Measurements from ENCODE around the gene PINLYP.
"Not testable (repeated sequence)": the region's sequence is repeated elsewhere in the genome, so short reads cannot be mapped to it uniquely, and the experiment has no call there.

PINLYP gene

DNA sequence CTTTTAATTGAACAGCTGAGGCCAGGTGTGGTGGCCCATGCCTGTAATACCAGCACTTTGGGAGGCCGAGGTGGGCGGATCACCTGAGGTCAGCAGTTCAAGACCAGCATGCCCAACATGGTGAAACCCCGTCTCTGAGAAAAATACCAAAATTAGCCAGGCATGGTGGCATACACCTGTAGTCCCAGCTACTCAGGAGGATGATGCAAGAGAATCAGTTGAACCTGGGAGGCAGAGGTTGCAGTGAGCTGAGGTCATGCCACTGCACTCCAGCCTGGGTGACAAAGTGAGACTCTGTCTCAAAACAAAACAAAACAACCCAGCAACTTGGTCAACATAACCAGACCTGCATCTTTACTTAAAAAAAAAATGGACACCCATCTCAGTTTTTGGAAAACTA is 11.4 kb downstream of the PINLYP start:
- H3K27ac Mint-ChIP-seq; ATAC-seq; DNase-seq (ENCODE audit: low spot score in 2 of 2); H3K4me3 Mint-ChIP-seq; H3K9me3 Mint-ChIP-seq: not testable (repeated sequence)
- Mint-ChIP-seq H3K36me3 (peaks cover 26% of the 10 kb centered on the region), H3K4me1 (peaks cover 24% of the 10 kb centered on the region)

DNA sequence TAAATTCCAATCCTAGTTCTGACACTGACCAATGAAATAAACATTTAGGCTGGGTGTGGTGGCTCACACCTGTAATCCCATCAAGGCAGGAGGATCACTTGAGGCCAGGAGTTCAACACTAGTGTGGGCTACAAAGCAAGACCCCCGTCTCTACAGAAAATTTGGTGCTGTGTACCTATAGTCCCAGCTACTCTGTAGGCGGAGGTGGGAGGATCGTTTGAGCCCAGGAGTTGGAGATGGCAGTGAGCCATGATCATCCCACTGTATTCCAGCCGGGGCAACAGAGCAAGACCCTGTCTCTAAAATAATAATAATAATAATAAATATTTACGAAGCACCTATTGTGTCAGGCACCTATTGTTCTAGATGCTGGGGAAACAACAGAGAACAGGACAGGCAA is 13.7 kb downstream of the PINLYP start:
- Mint-ChIP-seq H3K27ac (peak overlapping the region; percentile 60), H3K4me3 (no peak overlapping the region), H3K4me1 (peaks cover 32% of the 10 kb centered on the region), H3K36me3 (peaks cover 44% of the 10 kb centered on the region), H3K9me3 (no peaks in the 10 kb centered on the region)
- ATAC-seq: no peak
- DNase-seq (ENCODE audit: low spot score in 2 of 2): no peak

DNA sequence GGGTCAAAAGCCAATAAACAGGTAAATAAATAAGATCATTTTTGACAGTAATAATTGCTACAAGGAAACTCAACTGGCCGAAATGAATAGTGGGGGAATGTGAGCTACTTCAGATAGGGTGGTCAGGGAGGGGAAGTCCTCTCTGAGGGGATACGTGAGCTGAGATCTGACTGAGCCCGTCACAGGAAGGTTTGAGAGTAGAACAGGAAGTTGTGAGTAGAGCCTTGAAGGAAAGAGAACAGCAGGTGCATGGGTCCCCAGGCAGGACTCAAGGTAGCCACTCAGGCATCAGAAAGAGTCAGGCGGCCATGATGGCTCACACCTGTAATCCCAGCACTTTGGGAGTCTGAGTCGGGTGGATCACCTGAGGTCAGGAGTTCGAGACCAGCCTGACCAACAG is 14.1 kb downstream of the PINLYP start:
- ATAC-seq (peak; percentile 48), DNase-seq (ENCODE audit: low spot score in 2 of 2) (no peak)
- H3K9me3 Mint-ChIP-seq: no peaks in the 10 kb centered on the region
- H3K4me1 Mint-ChIP-seq: peaks cover 30% of the 10 kb centered on the region
- peak overlapping the region; percentile 60 for H3K27ac Mint-ChIP-seq
- peaks cover 47% of the 10 kb centered on the region for H3K36me3 Mint-ChIP-seq
- no peak overlapping the region for H3K4me3 Mint-ChIP-seq

DNA sequence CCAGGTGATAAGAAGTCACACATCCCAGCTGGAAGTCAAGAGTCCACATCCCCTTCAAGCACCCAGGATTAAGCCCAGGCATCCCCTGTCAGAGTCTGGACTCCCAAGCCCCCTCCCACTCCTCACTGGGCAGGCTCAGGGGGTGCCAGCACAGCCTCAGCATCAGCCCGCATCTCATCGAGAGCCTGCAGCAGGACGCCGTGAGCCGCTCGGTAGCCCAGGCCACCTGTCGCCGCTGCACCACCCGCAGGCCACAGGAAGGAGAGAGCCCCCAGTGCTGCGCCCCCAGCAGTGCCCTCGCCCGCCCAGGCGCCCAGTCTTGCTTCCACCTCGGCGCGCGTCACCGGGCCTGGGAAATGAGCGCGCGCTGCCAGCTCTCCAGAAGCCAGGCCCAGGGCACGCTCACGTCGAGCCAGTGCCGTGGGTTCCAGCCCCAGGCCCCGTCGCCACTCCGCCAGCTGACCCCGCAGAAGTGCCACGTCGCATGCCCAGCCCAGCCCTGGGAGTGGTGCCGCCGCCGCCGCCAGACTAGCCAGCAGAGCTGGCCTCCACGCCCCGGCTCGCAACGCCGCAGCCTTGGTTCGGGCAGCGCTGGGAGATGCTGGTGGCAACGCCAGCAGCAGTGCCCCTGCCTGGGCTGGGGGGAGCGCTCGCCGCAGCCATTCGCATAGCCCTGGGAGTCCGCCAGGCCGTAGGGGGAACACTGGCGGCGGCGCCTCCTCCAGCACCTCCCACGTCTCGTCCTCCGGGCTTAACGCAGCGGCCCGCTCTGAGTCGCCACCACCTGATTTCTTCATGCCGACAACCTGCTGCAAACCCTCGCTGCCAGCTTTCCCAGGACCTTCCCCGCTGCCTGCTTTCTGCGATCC is 16.5 kb downstream of the PINLYP start:
- H3K4me1 Mint-ChIP-seq: peaks cover 29% of the 10 kb centered on the region
- no peak overlapping the region for H3K27ac Mint-ChIP-seq
- DNase-seq (ENCODE audit: low spot score in 2 of 2) (no peak), ATAC-seq (no peak)
- no peak overlapping the region for H3K4me3 Mint-ChIP-seq
- H3K9me3 Mint-ChIP-seq: no peaks in the 10 kb centered on the region
- H3K36me3 Mint-ChIP-seq: peaks cover 61% of the 10 kb centered on the region

DNA sequence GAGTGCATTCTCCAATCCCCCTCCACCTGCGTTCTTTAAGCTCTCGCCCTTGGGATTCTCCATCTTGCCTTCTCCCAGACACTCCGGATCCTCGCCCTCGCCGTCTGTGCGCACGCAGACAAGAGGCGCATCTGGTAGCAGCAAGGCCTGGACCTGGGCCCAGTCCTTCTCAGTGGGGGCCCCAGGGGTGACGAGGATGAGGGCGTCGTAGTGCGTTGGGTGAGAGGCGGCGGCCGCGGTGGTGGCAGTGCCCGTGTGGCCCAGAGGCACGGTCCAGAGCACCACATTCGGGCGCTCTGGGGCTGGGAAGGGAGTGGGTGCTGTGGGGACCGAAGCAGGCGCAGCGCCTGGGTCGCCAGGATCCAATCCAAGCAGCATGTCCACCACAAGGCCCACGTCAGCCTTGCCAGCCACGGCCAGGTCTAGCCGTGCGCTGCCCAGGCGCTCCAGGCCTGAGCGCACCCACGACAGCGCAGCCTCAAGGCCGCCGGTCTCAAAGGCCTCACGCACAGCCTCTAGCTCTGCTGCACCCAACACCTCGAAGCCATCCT is 17.3 kb downstream of the PINLYP start:
- DNase-seq (ENCODE audit: low spot score in 2 of 2) (no peak), ATAC-seq (no peak)
- Mint-ChIP-seq H3K4me1 (peaks cover 37% of the 10 kb centered on the region), H3K27ac (peak overlapping the region; percentile 73), H3K36me3 (peaks cover 66% of the 10 kb centered on the region), H3K9me3 (no peaks in the 10 kb centered on the region), H3K4me3 (peak overlapping the region; percentile 95)

DNA sequence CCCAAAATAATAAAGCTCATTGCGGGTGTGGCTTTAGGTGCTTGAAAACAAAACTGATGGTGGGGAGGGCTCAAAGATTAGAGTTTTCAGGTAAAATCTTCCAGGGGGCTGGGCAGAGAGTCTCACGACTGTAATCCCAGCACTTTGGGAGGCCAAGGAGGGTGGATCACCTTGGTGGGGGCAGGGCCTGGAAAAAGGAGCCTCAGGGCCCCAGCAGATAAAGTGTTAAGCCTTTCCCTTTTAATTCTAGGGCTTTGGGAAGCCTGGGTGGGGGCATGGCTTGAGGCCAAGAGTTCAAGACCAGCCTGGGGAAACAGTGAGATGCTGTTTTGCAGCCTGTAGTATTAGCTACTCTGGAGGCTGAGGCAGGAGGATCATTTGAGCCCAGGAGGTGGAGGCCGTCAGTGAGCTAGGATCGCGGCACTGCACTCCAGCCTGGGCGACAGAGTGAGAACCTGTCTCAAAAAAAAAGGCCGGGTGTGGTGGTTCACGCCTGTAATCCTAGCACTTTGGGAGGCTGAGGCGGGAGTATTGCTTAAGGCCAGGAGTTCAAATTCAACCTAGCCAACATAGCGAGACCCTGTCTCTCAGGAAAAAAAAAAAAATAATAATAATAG is 18.6 kb downstream of the PINLYP start:
- H3K4me3 Mint-ChIP-seq: peak overlapping the region; percentile 95
- peaks cover 74% of the 10 kb centered on the region for H3K36me3 Mint-ChIP-seq
- H3K4me1 Mint-ChIP-seq: peaks cover 48% of the 10 kb centered on the region
- no peaks in the 10 kb centered on the region for H3K9me3 Mint-ChIP-seq
- peak overlapping the region; percentile 73 for H3K27ac Mint-ChIP-seq
- ATAC-seq (no peak), DNase-seq (ENCODE audit: low spot score in 2 of 2) (no peak)

DNA sequence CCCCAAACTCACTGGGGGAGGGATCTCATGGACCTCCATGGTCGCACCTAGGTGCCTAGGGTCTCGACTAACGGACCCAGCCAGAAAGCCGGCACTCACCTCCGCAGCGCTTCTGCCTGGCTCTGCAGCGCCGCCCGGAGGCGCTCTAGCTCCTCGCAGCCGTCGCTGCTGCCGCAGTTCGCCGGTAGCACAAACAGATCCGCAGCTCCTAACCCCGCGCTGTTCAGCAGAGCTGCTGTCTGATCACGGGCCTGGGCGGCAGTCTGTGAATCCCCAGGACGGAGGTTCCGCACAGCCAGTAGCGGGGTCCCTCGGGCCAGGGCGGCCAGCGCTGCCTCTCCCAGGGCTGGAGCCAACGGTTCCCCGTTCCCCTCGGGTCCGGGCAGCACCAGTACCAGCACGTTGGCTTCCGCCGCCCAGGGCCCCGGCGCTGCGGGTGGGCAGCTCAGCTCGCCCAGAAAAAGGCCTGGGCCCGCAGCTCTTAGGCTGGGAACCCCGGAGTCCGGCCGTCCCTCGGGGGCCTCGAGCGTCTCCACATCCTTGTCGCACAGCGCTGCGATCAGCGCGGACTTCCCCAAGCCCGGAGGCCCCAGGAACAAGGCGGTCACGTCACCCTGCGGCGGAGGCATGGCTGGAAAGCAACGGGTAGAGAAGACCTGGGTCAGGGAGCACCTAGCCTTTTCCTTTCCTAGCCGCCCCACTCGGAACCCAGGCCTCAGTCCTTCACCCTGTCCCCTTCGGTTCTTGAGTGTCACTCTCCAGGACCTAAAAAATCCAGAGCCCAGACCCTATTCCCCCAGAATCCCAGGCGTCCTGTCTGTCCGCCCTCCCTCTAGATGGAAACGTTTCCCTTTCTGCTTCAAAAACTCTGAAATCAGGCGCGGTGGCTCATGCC is 19.4 kb downstream of the PINLYP start:
- peaks cover 82% of the 10 kb centered on the region for H3K36me3 Mint-ChIP-seq
- H3K4me1 Mint-ChIP-seq: peaks cover 40% of the 10 kb centered on the region
- ATAC-seq: peak; percentile 64
- H3K9me3 Mint-ChIP-seq: no peaks in the 10 kb centered on the region
- peak overlapping the region; percentile 95 for H3K4me3 Mint-ChIP-seq
- DNase-seq (ENCODE audit: low spot score in 2 of 2): peak; percentile 67 to 82
- peak overlapping the region; percentile 100 for H3K27ac Mint-ChIP-seq

DNA sequence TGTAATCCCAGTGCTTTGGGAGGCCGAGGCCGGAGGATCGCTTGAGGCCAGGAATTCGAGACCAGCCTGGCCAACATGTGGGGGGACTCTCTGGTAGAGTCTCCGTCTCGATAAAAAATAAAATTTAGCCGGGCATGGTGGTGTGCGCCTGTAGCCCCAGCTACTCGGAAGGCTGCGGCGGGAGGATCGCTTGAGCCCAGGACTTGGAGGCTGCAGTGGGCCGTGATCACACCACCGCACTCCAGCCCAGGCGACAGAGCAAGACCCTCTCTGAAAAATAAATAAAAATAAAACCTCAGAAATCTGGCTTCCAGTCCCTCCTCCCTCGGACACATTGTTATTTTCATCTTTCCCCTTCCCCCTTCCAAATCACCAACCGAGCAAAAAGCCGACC is 20.0 kb downstream of the PINLYP start:
- peak; percentile 35 for ATAC-seq

DNA sequence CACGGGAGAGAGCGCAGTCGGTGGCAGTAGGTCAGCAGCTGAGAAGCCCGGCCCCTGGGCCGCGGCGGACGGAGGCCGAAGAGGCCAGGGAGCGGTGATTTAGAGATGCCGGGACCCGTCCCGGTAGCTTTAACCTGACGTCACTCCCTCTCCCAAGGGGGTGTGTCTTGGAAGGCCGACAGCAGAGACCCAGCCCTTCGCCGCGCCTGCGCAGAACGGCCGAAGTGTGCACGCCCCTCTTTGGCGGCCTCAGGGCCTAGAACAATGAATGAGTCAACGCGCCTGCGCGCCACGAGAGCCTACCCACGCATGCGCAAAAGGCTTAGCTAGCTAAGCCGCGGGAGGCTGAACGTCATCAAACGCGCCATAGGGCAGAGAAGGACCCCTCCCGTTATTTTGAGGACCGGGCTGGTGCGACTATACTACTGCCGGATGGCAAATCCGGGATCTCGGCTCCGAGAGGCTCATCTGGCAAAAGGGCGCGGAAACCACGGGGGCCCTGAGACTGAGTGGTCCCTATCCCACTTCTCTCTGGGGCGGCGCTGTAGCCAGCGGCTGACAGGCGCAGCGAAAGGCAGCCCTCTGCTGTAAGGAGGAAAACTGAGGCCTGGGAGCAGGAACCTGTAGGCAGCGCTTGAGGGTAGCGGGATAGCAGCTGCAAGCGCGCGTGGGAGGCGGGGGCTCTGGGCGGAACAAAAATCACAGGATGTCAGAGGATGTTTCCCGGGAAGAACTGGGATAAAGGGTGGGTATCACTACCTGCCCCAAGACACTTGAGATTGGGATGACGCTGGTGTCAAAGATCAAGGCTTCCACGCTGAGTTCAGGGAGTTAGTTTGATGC is 20.6 kb downstream of the PINLYP start, which contains the start of the genes IRGQ and ZNF576:
Gene IRGQ (minus strand): TSS at position 136 of the 843 bp plus-strand sequence. CDS start 796 bp downstream, outside the sequence.
Gene ZNF576 (plus strand): TSS at position 597 of the 843 bp plus-strand sequence. CDS start 514 bp downstream, outside the sequence.
- Mint-ChIP-seq H3K4me3 (peak within 1 kb of the TSS; percentile 95), H3K27ac (peak within 1 kb of the TSS; percentile 100), H3K36me3 (peaks cover 80% of the 10 kb centered on the region), H3K4me1 (peaks cover 39% of the 10 kb centered on the region), H3K9me3 (no peaks in the 10 kb centered on the region)
- DNase-seq (ENCODE audit: low spot score in 2 of 2) (peak; percentile 100), ATAC-seq (peak; percentile 85)

More for the DNA sequence above, 20.0 kb downstream of the PINLYP start:
- Mint-ChIP-seq H3K36me3 (peaks cover 84% of the 10 kb centered on the region), H3K9me3 (no peaks in the 10 kb centered on the region), H3K4me1 (peaks cover 39% of the 10 kb centered on the region), H3K4me3 (peak overlapping the region; percentile 95), H3K27ac (peak overlapping the region; percentile 100)
- DNase-seq (ENCODE audit: low spot score in 2 of 2): no peak

DNA sequence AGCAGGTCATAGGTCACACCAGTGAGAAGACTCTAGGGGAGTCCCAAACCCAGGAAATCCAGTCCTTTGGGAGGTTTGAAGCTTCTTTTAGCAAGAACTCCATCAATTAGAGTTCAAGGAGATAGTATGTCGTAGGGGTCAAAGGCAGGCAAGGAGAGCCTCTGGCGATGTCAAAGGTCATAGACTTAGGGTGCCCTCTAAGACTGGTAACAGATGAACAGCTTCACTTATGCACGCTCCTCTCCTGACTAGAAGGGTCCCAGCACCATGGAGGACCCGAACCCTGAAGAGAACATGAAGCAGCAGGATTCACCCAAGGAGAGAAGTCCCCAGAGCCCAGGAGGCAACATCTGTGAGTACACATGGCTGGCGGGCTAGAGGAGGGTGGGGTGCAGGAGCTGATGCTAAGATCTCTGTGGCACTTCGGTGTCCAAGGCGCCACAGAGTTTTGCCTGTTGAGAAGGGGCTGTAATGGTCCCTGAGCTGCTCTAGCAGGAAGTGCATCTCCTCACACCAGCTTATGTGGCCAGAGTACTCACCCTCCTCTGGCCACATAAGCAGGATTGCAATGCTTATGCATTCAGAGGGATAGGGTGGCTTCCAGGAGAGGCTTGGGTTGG is 21.4 kb downstream of the PINLYP start:
- Mint-ChIP-seq H3K4me1 (peaks cover 39% of the 10 kb centered on the region), H3K9me3 (no peaks in the 10 kb centered on the region), H3K4me3 (peak overlapping the region; percentile 95), H3K36me3 (peaks cover 80% of the 10 kb centered on the region), H3K27ac (peak overlapping the region; percentile 100)
- DNase-seq (ENCODE audit: low spot score in 2 of 2): peak in 1 of 2 donors; percentile 56
- ATAC-seq: no peak

DNA sequence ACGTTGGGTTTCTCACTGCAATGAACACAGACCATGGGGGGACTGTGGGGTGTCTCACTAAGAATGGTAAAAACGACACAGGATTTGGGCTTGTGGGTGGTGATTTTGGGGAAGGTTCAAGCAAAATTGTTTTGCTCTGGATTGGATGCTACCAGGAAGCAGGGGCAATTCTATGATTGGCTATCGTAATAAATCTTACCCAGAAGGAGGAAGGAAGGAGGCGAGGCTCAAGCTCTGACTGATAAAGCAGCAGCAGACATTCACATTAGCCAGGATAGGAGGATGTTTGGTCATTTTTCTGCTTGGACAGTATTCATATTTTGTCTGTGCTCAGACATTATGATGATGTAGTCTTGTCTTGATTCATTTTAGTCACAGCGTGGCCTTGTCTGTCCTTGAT is 22.3 kb downstream of the PINLYP start:
- Mint-ChIP-seq H3K9me3 (no peaks in the 10 kb centered on the region), H3K4me1 (peaks cover 39% of the 10 kb centered on the region), H3K4me3 (peak overlapping the region; percentile 95), H3K36me3 (peaks cover 82% of the 10 kb centered on the region), H3K27ac (peak overlapping the region; percentile 100)
- DNase-seq (ENCODE audit: low spot score in 2 of 2) (no peak), ATAC-seq (no peak)

DNA sequence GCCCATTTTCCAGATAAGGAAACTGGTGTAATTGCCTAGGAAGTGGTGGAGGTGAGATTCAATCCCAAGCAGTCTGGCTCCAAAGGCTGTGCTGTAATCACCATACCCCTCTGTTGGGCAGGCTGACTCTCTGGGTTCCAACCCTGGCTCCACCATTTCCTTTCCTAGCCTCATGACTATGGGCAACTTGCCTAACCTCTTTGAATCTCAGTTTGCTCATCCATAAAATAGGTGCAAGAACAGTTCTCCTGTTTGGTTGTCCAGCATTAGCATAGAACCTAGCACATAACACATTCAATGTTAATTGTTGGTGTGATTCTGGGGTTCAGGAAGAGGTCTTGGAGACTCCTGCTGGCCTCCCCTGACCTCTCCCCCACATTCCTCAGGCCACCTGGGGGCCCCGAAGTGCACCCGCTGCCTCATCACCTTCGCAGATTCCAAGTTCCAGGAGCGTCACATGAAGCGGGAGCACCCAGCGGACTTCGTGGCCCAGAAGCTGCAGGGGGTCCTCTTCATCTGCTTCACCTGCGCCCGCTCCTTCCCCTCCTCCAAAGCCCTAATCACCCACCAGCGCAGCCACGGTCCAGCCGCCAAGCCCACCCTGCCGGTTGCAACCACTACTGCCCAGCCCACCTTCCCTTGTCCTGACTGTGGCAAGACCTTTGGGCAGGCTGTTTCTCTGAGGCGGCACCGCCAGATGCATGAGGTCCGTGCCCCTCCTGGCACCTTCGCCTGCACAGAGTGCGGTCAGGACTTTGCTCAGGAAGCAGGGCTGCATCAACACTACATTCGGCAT is 23.0 kb downstream of the PINLYP start:
- H3K4me1 Mint-ChIP-seq: peaks cover 33% of the 10 kb centered on the region
- no peaks in the 10 kb centered on the region for H3K9me3 Mint-ChIP-seq
- no peak for DNase-seq (ENCODE audit: low spot score in 2 of 2)
- H3K36me3 Mint-ChIP-seq: peaks cover 80% of the 10 kb centered on the region
- peak overlapping the region; percentile 95 for H3K4me3 Mint-ChIP-seq
- peak overlapping the region; percentile 69 for H3K27ac Mint-ChIP-seq
- no peak for ATAC-seq

Data from stimulated activated effector memory CD8-positive, alpha-beta T cell treated with anti-CD3 and anti-CD28 coated beads, Interleukin-12 subunit alpha, Interleukin-12 subunit beta, amount 100 ng/mL, for 72 hours (primary cell).